IMR-90 (cell line): ENCODE measurements around the gene SGTB.

ENCODE experiments used
- CHD1 ChIP-seq: IDR thresholded peaks from 2 replicates; pipeline ENCODE4 v1.6.1; 2012; ENCODE audit warnings: low read depth, low read length, improper control_type of control experiment
- CTCF ChIP-seq: conservative IDR thresholded peaks from 2 replicates; pipeline ENCODE4 v1.5.1; 2012; ENCODE audit warnings: mild to moderate bottlenecking, low read depth, low read length, improper control_type of control experiment
- MAFK ChIP-seq: IDR thresholded peaks from 2 replicates; pipeline ENCODE4 v1.6.1; 2012; ENCODE audit warnings: low read depth, low read length, improper control_type of control experiment
- NFE2L2 ChIP-seq: fragments of 150-350 bp; IDR thresholded peaks from 2 replicates; pipeline ENCODE4 v1.6.1; 2016; ENCODE audit warnings: low read depth, mild to moderate bottlenecking, low read length
- POLR2A ChIP-seq: IDR thresholded peaks from 2 replicates; pipeline ENCODE4 v1.6.1; 2012; ENCODE audit warnings: mild to moderate bottlenecking, low read depth, low read length
- SMC3 ChIP-seq: fragments of 150-350 bp; IDR thresholded peaks from 2 replicates; pipeline ENCODE4 v1.6.1; 2016; ENCODE audit warnings: low read depth, mild to moderate bottlenecking, antibody characterized with exemption, low read length, moderate library complexity
- TF ChIP-seq, protein P1 (sequence below): fragments of 150-350 bp; IDR thresholded peaks from 2 replicates; pipeline ENCODE4 v1.6.1; 2017; ENCODE audit warnings: mild to moderate bottlenecking, antibody characterized with exemption, low read length, low read depth
- TF ChIP-seq, protein P2 (sequence below): fragments of 150-350 bp; IDR thresholded peaks from 2 replicates; pipeline ENCODE4 v1.6.1; 2016; ENCODE audit warnings: low read depth, mild to moderate bottlenecking, low read length, moderate library complexity, borderline replicate concordance

DNA sequence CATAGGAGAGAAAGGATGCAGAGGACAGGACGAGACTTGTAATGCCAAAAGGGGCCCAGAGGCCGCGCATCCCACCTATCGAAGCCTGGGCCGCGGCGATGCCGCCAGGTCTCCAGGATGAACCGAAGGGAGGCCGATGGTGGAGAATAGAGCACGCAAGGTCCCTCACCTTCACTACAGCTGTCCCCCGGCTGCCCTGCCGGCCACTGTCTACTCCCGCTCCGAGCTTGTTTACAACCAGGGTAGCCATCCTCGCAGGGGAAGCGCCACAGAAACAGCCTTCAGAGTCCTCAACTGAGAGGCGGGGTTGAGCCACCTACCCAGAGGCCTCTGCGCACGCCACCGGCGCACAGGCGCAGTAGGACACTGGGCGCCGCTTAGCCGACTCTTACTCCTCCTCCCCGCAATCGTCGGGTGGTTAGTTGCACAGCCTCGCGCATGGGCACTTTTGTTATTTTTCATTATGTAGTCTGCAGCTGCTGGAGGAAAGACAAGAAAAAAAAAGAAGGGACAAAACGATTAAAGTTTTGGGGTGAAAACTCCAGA lies 97.8 kb downstream of the SGTB start, which contains the start of gene TRIM23:
- TF ChIP-seq CTCF (no peak), POLR2A (peak; percentile 2; the same call in 1 of the 2 replicates), SMC3 (no peak), MAFK (no peak), CHD1 (no peak), NFE2L2 (no peak)
- TF ChIP-seq, protein P1, sequence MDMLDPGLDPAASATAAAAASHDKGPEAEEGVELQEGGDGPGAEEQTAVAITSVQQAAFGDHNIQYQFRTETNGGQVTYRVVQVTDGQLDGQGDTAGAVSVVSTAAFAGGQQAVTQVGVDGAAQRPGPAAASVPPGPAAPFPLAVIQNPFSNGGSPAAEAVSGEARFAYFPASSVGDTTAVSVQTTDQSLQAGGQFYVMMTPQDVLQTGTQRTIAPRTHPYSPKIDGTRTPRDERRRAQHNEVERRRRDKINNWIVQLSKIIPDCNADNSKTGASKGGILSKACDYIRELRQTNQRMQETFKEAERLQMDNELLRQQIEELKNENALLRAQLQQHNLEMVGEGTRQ: no peak
- TF ChIP-seq, protein P2, sequence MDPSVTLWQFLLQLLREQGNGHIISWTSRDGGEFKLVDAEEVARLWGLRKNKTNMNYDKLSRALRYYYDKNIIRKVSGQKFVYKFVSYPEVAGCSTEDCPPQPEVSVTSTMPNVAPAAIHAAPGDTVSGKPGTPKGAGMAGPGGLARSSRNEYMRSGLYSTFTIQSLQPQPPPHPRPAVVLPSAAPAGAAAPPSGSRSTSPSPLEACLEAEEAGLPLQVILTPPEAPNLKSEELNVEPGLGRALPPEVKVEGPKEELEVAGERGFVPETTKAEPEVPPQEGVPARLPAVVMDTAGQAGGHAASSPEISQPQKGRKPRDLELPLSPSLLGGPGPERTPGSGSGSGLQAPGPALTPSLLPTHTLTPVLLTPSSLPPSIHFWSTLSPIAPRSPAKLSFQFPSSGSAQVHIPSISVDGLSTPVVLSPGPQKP: no peak
